GM12891 (cell line): ENCODE measurements around the gene ATP5PO.

Source experiments
- POLR2A ChIP-seq: IDR thresholded peaks from 2 replicates; pipeline ENCODE4 v1.6.1; 2011; ENCODE audit warnings: low read depth, low read length, control low read depth
- POLR2AphosphoS5 ChIP-seq: IDR thresholded peaks from 2 replicates; pipeline ENCODE4 v1.6.1; 2011; ENCODE audit warnings: low read depth, low read length, control low read depth
- SPI1 ChIP-seq: IDR thresholded peaks from 2 replicates; pipeline ENCODE4 v1.6.1; 2011; ENCODE audit warnings: low read depth, low read length, control low read depth
- TAF1 ChIP-seq: IDR thresholded peaks from 2 replicates; pipeline ENCODE4 v1.6.1; 2011; ENCODE audit warnings: low read depth, low read length, control low read depth

DNA sequence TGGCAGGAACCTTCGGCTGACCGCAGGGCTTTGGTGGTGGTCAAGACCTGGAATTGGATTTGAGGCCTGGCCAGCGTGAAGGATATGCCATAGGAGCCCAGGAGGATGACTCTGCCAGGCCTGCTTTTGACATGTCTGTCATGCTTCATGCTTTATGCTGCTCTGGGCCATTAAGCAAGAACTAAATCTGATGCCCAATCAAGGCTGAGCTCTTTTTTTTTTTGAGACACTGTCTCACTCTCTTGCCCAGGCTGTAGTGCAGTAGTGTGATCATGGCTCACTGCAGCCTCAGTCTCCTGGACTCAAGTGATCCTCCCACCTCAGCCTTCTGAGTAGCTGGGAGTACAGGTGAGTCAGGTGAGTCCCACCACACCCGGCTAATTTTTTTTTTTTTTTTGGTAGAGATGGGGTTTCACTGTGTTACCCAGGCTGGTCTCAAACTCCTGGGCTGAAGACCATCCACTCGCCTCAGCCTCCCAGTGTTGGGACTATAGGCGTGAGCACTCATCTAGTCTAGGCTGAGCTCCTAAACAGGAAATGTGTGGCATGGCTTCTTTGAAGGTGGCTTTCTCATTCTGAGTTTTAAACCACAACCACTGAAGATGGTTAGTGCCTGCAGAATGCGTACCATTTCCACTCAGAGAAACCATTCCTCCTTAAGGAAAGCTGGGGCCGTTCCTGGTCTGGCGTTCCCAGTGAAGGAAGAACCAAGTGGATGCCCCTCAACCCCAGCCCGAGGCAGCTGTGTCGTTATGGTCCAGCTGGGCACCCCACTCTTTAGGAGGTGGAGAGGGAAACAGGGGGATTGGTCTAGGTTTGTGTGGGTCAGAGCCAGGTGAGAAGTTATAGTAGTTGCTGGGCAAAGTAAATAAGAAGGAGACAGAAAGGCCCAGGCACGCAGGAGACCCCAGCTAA lies 34.2 kb upstream of the ATP5PO start:
- TF ChIP-seq POLR2A (no peak), POLR2AphosphoS5 (no peak), TAF1 (no peak), SPI1 (no peak)
